H9 (cell line): Measurements from ENCODE around the gene C22orf23. TPM values are rescaled to one million over a fixed set of nuclear protein-coding genes. Genes with fewer than 3 reads are reported as not detected.

ENCODE experiments used
- DNase-seq: peaks from one replicate; pipeline ENCODE4 v3.0.0-alpha.2; 2017
- H2AFZ ChIP-seq: one replicate; pipeline ENCODE4 v1.6.1; 2013; ENCODE audit warnings: mild to moderate bottlenecking, low read length, control low read depth, moderate library complexity
- H2AK5ac ChIP-seq: 2 replicates; pipeline ENCODE4 v1.6.1; 2013; ENCODE audit warnings: low read length, control low read depth, mixed read lengths; ENCODE audit not compliant: insufficient read length
- H2BK120ac ChIP-seq: one replicate; pipeline ENCODE4 v1.6.1; 2013; ENCODE audit warnings: low read depth, mild to moderate bottlenecking, low read length, control low read depth, inconsistent platforms; ENCODE audit not compliant: poor library complexity, severe bottlenecking
- H2BK12ac ChIP-seq: 2 replicates; pipeline ENCODE4 v1.6.1; 2013; ENCODE audit warnings: low read length, control low read depth, mixed read lengths, low read depth; ENCODE audit not compliant: insufficient read length
- H2BK15ac ChIP-seq: 2 replicates; pipeline ENCODE4 v1.6.1; 2013; ENCODE audit warnings: low read depth, low read length, control low read depth
- H2BK20ac ChIP-seq: one replicate; pipeline ENCODE4 v1.6.1; 2013; ENCODE audit warnings: low read depth, mild to moderate bottlenecking, low read length, control low read depth, inconsistent platforms; ENCODE audit not compliant: poor library complexity, severe bottlenecking
- H2BK5ac ChIP-seq: 2 replicates; pipeline ENCODE4 v1.6.1; 2013; ENCODE audit warnings: low read length, control low read depth, mixed read lengths; ENCODE audit not compliant: insufficient read length
- H3K14ac ChIP-seq: 2 replicates; pipeline ENCODE4 v1.6.1; 2013; ENCODE audit warnings: low read length, control low read depth; ENCODE audit not compliant: insufficient read depth
- H3K18ac ChIP-seq: 2 replicates; pipeline ENCODE4 v1.6.1; 2013; ENCODE audit warnings: low read depth, mild to moderate bottlenecking, mixed read lengths, low read length, control low read depth; ENCODE audit not compliant: insufficient read length
- H3K23ac ChIP-seq: 2 replicates; pipeline ENCODE4 v1.6.1; 2013; ENCODE audit warnings: low read length, control low read depth, mixed read lengths, low read depth; ENCODE audit not compliant: insufficient read length
- H3K23me2 ChIP-seq: 2 replicates; pipeline ENCODE4 v1.6.1; 2013; ENCODE audit warnings: low read depth, mild to moderate bottlenecking, mixed read lengths, low read length, control low read depth; ENCODE audit not compliant: insufficient read length, poor library complexity, severe bottlenecking
- H3K27ac ChIP-seq: 2 replicates; pipeline ENCODE4 v1.5.1; 2013; ENCODE audit warnings: low read length, control low read depth, mixed read lengths, low read depth; ENCODE audit not compliant: insufficient read length
- H3K27me3 ChIP-seq: 2 replicates; pipeline ENCODE4 v1.6.1; 2013; ENCODE audit warnings: low read length, control low read depth, inconsistent platforms; ENCODE audit not compliant: insufficient read depth
- H3K4ac ChIP-seq: 2 replicates; pipeline ENCODE4 v1.6.1; 2013; ENCODE audit warnings: low read depth, mild to moderate bottlenecking, control low read depth, inconsistent platforms, low read length, moderate library complexity
- H3K4me1 ChIP-seq: 2 replicates; pipeline ENCODE4 v1.6.1; 2013; ENCODE audit warnings: low read length, control low read depth, inconsistent platforms; ENCODE audit not compliant: insufficient read depth
- H3K4me2 ChIP-seq: 2 replicates; pipeline ENCODE4 v1.6.1; 2013; ENCODE audit warnings: low read length, control low read depth, mixed read lengths; ENCODE audit not compliant: insufficient read length, insufficient read depth
- H3K56ac ChIP-seq: 2 replicates; pipeline ENCODE4 v1.6.1; 2013; ENCODE audit warnings: low read depth, mild to moderate bottlenecking, mixed read lengths, low read length, control low read depth; ENCODE audit not compliant: insufficient read length
- H3K79me1 ChIP-seq: 2 replicates; pipeline ENCODE4 v1.6.1; 2013; ENCODE audit warnings: low read depth, mild to moderate bottlenecking, moderate library complexity, low read length, control low read depth, inconsistent platforms; ENCODE audit not compliant: insufficient read depth, poor library complexity, severe bottlenecking
- H3K79me2 ChIP-seq: 2 replicates; pipeline ENCODE4 v1.6.1; 2013; ENCODE audit warnings: low read length, control low read depth, inconsistent platforms; ENCODE audit not compliant: insufficient read depth
- H3K9ac ChIP-seq: 2 replicates; pipeline ENCODE4 v1.6.1; 2013; ENCODE audit warnings: low read length, control low read depth, mixed read lengths; ENCODE audit not compliant: insufficient read length; ENCODE audit errors: extremely low read depth
- H3K9me3 ChIP-seq: one replicate; pipeline ENCODE4 v1.6.1; 2013; ENCODE audit warnings: low read depth, low read length, inconsistent platforms; ENCODE audit not compliant: control insufficient read depth
- H3T11ph ChIP-seq: one replicate; pipeline ENCODE4 v1.6.1; 2013; ENCODE audit warnings: mild to moderate bottlenecking, low read length, control low read depth, inconsistent platforms
- H4K20me1 ChIP-seq: one replicate; pipeline ENCODE4 v1.6.1; 2013; ENCODE audit not compliant: control insufficient read depth, insufficient read length, insufficient read depth
- H4K5ac ChIP-seq: 2 replicates; pipeline ENCODE4 v1.6.1; 2013; ENCODE audit warnings: low read depth, mild to moderate bottlenecking, mixed read lengths, low read length, control low read depth; ENCODE audit not compliant: insufficient read length
- H4K8ac ChIP-seq: replicated peaks from 2 replicates; pipeline ENCODE4 v1.6.1; 2013; ENCODE audit warnings: low read length, control low read depth, mixed read lengths, low read depth; ENCODE audit not compliant: insufficient read length
- H4K91ac ChIP-seq: 2 replicates; pipeline ENCODE4 v1.6.1; 2013; ENCODE audit warnings: low read depth, mild to moderate bottlenecking, moderate library complexity, mixed read lengths, low read length, control low read depth; ENCODE audit not compliant: insufficient read length
- H3K27ac Mint-ChIP-seq, 3 experiments: 2 replicates in 2 of 3; 3 replicates in 1 of 3; pipeline ENCODE4 v1.8.0; 2020 to 2021; ENCODE audit warnings: mixed read lengths in 3 of 3, mild to moderate bottlenecking in 1 of 3, moderate library complexity in 1 of 3
- H3K27me3 Mint-ChIP-seq: 2 replicates; pipeline ENCODE4 v1.8.0; 2021; ENCODE audit warnings: low read depth, mild to moderate bottlenecking, moderate library complexity, mixed read lengths
- H3K36me3 Mint-ChIP-seq, 3 experiments: 2 replicates in 2 of 3; 3 replicates in 1 of 3; pipeline ENCODE4 v1.8.0; 2020 to 2021; ENCODE audit warnings: low read depth in 3 of 3, mixed read lengths in 3 of 3; ENCODE audit not compliant: insufficient read depth in 1 of 3
- H3K4me1 Mint-ChIP-seq, 2 experiments: 2 replicates each; pipeline ENCODE4 v1.8.0; 2020; ENCODE audit warnings: mixed read lengths in 2 of 2
- H3K4me3 Mint-ChIP-seq, 2 experiments: 2 replicates in 1 of 2; 3 replicates in 1 of 2; pipeline ENCODE4 v1.8.0; 2020 to 2021; ENCODE audit warnings: mild to moderate bottlenecking in 2 of 2, mixed read lengths in 2 of 2, moderate library complexity in 1 of 2
- H3K9me3 Mint-ChIP-seq, 2 experiments: 2 replicates in 1 of 2; 3 replicates in 1 of 2; pipeline ENCODE4 v1.8.0; 2020; ENCODE audit warnings: mild to moderate bottlenecking in 2 of 2, mixed read lengths in 2 of 2, moderate library complexity in 1 of 2
- WGBS: extraction: QIAGEN DNeasy Blood & Tissue Kit; methylation state at CpG from one replicate; pipeline ENCODE4 v1.1.7; 2013; ENCODE audit warnings: missing lambda C conversion rate, low lambda C conversion rate, mixed read lengths; ENCODE audit not compliant: insufficient read length; ENCODE audit errors: extremely low coverage; 5-methylcytosine and 5-hydroxymethylcytosine counted together
- total RNA-seq: library from RNA; stranded (reverse); gene quantifications from 2 replicates; pipeline ENCODE4 v1.2.1, GENCODE V29; 2021
- TF ChIP-seq, protein P1 (sequence below): fragments of 200-600 bp; sonication (generic); conservative IDR thresholded peaks from 3 replicates; pipeline ENCODE4 v1.8.0; 2021; ENCODE audit warnings: antibody characterized with exemption, mild to moderate bottlenecking

The C22orf23 gene
- total RNA-seq, 1 experiment from 2014 or later: 0.57 TPM

GRCh38 chr22:37973271-37974170 is 20.1 kb upstream of the C22orf23 start:
- Histone ChIP-seq H2BK12ac (no peak overlapping the region), H3K4me2 (no peak overlapping the region), H3K27ac (no peak overlapping the region), H4K91ac (no peak overlapping the region), H2BK120ac (no peak overlapping the region), H3K9ac (no peak overlapping the region), H2AFZ (no peak overlapping the region), H3K79me1 (no peaks in the 10 kb centered on the region), H3K79me2 (no peaks in the 10 kb centered on the region), H3T11ph (no peak overlapping the region), H2BK5ac (no peak overlapping the region), H3K23me2 (no peaks in the 10 kb centered on the region), H3K18ac (no peak overlapping the region), H3K27me3 (no peaks in the 10 kb centered on the region), H2BK20ac (no peak overlapping the region), H4K8ac (no peak overlapping the region), H3K14ac (no peak overlapping the region; the same call in 1 of the 2 replicates), H4K20me1 (peaks cover 3% of the 10 kb centered on the region), H4K5ac (no peak overlapping the region), H2BK15ac (no peak overlapping the region), H3K23ac (no peak overlapping the region), H3K4me1 (no peaks in the 10 kb centered on the region; the same call in 1 of the 2 replicates), H3K4ac (no peak overlapping the region), H3K56ac (no peak overlapping the region), H3K9me3 (no peaks in the 10 kb centered on the region), H2AK5ac (no peak overlapping the region)
- DNase-seq: no peak
- Mint-ChIP-seq H3K36me3 (peaks cover 6 to 46% (median 30%) of the 10 kb centered on the region in 3 experiments; a peak in 6 of 7 replicates), H3K4me1 (peaks cover 21 to 38% of the 10 kb centered on the region in 2 experiments), H3K9me3 (0 out of 5 replicates have a peak, but pooled peaks cover 0 to 3% of the 10 kb centered on the region in 2 experiments), H3K27ac (peak overlapping the region in 2 of 3 experiments; percentile 77 to 82; a peak in 2 of 7 replicates), H3K27me3 (no peaks in the 10 kb centered on the region; the same call in 1 of the 2 replicates), H3K4me3 (no peak overlapping the region)
- TF ChIP-seq, protein P1, sequence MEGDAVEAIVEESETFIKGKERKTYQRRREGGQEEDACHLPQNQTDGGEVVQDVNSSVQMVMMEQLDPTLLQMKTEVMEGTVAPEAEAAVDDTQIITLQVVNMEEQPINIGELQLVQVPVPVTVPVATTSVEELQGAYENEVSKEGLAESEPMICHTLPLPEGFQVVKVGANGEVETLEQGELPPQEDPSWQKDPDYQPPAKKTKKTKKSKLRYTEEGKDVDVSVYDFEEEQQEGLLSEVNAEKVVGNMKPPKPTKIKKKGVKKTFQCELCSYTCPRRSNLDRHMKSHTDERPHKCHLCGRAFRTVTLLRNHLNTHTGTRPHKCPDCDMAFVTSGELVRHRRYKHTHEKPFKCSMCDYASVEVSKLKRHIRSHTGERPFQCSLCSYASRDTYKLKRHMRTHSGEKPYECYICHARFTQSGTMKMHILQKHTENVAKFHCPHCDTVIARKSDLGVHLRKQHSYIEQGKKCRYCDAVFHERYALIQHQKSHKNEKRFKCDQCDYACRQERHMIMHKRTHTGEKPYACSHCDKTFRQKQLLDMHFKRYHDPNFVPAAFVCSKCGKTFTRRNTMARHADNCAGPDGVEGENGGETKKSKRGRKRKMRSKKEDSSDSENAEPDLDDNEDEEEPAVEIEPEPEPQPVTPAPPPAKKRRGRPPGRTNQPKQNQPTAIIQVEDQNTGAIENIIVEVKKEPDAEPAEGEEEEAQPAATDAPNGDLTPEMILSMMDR: no peak
- no CpG with 5 or more reads among the region's 33 CpGs for WGBS
